ENCODE results near the gene CNOT4.

DNA sequence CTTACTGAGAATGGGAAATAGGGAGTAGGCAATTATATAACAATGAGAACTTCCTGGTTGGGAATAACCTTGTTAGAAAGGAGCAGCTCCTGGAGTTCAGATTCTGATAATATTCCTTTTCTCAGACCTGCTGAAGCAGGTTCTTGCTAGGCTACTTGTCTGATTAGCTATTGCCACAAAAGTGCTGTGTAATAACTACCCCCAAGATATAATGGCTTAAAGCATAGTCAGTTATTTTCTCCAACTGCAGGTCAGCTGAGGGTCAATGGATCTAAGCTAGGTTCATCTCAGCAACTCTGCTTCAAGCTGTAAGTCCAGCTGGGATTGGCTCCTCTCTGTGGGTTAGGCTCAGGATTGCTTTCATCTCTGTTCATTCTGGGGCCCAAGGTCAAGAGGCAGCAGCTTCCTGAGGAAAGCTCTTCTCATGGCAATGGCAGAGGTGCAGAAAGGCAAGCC is 9.4 kb upstream of the CNOT4 start:
- TF ChIP-seq RAD21 (IDR thresholded peaks at IDR 0.05; ENCODE audit: low read length) (no peak), POLR2A (IDR thresholded peaks at IDR 0.05; ENCODE audit: low read depth, low read length) (no peak), CEBPB (IDR thresholded peaks at IDR 0.05; ENCODE audit: low read depth, low read length) (no peak), FOS (IDR thresholded peaks at IDR 0.05; ENCODE audit: low read depth, low read length) (no peak), MAZ (IDR thresholded peaks at IDR 0.05; ENCODE audit: borderline replicate concordance, low read depth, low read length) (no peak), NFE2L2 (IDR thresholded peaks at IDR 0.05; ENCODE audit: low read depth, low read length) (no peak), RCOR1 (IDR thresholded peaks at IDR 0.05; ENCODE audit: insufficient replicate concordance, low read length) (no peak), SMC3 (IDR thresholded peaks at IDR 0.05; ENCODE audit: low read depth, low read length) (no peak), RFX5 (IDR thresholded peaks at IDR 0.05; ENCODE audit: low read depth, low read length) (no peak), MXI1 (IDR thresholded peaks at IDR 0.05; ENCODE audit: borderline replicate concordance, low read depth, low read length) (no peak)
- TF ChIP-seq, protein P1, sequence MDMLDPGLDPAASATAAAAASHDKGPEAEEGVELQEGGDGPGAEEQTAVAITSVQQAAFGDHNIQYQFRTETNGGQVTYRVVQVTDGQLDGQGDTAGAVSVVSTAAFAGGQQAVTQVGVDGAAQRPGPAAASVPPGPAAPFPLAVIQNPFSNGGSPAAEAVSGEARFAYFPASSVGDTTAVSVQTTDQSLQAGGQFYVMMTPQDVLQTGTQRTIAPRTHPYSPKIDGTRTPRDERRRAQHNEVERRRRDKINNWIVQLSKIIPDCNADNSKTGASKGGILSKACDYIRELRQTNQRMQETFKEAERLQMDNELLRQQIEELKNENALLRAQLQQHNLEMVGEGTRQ (IDR thresholded peaks at IDR 0.05; ENCODE audit: low read depth, low read length) = no peak
- TF ChIP-seq, protein P2, sequence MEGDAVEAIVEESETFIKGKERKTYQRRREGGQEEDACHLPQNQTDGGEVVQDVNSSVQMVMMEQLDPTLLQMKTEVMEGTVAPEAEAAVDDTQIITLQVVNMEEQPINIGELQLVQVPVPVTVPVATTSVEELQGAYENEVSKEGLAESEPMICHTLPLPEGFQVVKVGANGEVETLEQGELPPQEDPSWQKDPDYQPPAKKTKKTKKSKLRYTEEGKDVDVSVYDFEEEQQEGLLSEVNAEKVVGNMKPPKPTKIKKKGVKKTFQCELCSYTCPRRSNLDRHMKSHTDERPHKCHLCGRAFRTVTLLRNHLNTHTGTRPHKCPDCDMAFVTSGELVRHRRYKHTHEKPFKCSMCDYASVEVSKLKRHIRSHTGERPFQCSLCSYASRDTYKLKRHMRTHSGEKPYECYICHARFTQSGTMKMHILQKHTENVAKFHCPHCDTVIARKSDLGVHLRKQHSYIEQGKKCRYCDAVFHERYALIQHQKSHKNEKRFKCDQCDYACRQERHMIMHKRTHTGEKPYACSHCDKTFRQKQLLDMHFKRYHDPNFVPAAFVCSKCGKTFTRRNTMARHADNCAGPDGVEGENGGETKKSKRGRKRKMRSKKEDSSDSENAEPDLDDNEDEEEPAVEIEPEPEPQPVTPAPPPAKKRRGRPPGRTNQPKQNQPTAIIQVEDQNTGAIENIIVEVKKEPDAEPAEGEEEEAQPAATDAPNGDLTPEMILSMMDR (conservative IDR thresholded peaks at IDR 0.05; ENCODE audit: low read depth, low read length) = no peak
- TF ChIP-seq, protein P3, sequence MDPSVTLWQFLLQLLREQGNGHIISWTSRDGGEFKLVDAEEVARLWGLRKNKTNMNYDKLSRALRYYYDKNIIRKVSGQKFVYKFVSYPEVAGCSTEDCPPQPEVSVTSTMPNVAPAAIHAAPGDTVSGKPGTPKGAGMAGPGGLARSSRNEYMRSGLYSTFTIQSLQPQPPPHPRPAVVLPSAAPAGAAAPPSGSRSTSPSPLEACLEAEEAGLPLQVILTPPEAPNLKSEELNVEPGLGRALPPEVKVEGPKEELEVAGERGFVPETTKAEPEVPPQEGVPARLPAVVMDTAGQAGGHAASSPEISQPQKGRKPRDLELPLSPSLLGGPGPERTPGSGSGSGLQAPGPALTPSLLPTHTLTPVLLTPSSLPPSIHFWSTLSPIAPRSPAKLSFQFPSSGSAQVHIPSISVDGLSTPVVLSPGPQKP (IDR thresholded peaks at IDR 0.05; ENCODE audit: borderline replicate concordance, low read depth, low read length) = no peak

Measured in IMR-90 (cell line).